ENCODE measurements around the gene HIC1.

The HIC1 gene

GRCh38 chr17:2047590-2047989 lies 7.3 kb upstream of the HIC1 start:
- DNase-seq = no peak

GRCh38 chr17:2048805-2049204 lies 6.1 kb upstream of the HIC1 start:
- no peak for DNase-seq

DNA sequence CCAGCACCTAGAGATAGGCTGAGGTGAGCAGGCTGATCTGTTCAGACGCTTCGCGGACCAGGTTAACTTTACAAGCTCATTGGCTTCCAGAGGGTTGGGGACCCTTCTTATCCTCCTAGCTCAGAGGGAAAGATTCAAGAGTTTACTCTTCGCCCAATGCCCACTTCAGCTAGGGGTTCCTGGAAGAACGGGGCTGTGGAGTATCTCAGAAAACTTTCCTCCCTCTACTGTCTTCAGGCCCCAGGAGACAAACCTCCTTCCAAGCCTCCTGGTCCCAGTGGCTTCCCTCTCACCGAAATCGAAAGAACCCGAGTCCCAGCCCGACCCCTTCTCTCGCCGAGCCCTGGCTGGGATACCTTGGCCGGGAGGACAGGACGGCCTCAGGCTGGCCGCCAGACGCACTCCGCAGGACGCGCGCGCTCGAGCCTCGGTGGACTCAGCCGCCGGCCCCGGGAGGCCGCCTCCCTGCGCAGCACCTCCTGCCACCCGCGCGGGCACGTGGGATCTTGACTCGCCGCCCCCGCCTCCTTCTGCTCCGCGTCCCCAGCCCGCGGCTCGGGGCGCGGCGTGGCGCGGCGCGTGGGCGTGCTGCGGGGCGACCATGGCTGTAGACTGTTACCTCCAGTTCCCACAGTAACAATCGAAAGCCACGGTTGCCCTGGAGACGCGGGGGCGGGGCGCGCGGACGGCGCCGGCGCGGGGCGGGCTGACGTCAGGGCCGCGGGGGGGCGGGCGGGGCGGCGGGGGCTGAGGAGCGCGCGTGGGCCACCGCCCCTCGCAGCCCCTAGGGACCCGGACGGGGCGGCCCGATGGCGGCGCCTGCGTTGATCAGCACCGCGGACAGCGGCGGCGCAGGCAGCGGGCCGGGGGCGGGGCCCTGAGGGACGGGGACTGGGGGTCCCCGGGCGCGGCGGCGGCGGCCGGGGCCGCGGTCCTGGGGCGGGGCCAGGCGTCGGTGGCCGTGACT lies 5.3 kb upstream of the HIC1 start:
- DNase-seq = no peak

GRCh38 chr17:2050300-2051060 lies 4.4 kb upstream of the HIC1 start:
- no peak for DNase-seq

DNA sequence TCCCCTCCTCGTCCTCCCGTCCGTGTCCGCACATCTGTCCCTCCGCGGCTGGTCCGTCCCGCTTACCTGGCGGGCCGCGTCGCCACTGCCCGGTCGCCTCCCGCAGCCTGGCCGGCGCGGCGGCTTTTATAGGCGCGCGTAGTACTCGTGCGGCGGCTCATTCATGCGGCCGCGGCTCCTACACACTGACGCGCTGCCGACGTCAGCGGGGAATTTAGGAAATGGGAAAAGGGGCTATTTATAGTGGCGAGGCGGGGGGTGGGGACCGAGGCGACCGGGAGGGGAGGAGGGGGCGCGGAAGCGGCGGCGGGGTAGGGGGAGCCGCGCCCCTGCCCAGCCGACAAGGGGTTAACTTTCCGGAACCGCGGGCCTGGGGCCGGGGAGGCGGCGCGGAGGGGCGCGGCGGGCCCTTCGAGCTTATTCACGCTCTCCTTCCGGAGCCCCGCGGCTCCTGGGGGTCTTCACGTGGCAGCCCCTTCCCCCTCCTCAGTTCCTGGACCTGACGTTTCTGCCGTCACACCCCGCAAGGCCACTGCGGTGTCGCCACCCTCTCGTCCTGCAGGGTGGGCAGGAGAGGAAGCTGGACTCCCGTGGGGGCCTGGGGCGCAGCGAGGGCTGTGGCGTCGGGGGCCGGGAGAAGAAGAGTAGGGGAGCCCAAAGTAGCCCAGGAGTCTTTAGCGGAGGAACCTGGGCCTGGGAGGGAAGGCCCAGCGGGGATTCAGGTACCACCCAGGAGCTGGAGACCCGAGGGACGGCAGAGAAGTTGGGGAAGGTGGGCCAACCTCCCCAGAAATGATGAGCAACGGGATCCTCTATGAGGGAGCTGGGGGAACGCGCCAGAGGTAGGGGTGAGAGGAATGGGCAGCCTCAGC lies 3.6 kb upstream of the HIC1 start:
- DNase-seq = no peak

- no peak for DNase-seq
Observed at GRCh38 chr17:2051933-2052559, 2.9 kb upstream of the HIC1 start.

DNA sequence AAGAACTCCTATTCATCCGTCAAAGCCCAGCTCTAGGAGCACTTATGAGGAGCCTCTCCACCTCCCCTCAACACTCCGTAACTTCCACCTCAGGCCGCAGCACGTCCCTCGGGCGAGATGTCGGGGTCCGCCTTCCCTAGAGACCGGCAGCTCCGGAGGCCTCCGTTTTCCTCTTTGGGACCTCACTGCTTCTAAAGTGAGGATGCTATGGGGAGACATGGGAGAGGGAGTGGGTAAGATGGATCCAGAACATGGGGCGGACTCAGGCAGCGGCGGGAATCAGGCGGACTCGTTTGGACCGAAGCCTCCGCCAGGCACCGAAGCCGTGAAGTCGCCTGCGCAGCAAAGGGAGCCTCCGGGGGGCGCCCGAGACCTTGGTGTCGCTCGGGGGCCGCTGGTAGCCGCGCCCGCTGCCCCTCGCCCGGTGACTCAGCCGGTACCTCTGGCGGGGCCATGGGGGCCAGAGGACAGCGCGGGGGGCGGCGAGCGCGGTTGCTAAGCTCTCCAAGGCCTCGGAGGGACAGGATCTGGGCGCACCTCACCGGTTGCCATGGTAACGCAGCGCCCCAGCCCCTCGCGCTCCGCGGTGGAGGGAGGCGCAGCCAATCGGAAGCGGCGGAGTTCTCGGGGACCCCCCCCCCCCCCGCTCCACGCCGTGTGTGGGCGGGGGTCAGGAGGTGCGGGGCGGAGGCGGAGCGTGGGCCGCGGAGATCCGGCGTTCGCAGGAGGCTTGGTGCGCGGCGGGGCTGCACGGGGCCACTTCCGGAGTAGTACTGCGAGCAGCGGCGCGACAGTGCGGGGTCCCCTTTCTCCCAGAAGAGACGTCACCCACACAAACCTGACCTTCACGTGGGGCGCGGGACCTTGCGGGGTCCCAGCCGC lies 1.3 kb upstream of the HIC1 start:
- no peak for DNase-seq

GRCh38 chr17:2054262-2054511 lies 716 bp upstream of the HIC1 start:
- DNase-seq = no peak

- no peak for DNase-seq
Observed at GRCh38 chr17:2055292-2056205, 646 bp downstream of the HIC1 start.

DNA sequence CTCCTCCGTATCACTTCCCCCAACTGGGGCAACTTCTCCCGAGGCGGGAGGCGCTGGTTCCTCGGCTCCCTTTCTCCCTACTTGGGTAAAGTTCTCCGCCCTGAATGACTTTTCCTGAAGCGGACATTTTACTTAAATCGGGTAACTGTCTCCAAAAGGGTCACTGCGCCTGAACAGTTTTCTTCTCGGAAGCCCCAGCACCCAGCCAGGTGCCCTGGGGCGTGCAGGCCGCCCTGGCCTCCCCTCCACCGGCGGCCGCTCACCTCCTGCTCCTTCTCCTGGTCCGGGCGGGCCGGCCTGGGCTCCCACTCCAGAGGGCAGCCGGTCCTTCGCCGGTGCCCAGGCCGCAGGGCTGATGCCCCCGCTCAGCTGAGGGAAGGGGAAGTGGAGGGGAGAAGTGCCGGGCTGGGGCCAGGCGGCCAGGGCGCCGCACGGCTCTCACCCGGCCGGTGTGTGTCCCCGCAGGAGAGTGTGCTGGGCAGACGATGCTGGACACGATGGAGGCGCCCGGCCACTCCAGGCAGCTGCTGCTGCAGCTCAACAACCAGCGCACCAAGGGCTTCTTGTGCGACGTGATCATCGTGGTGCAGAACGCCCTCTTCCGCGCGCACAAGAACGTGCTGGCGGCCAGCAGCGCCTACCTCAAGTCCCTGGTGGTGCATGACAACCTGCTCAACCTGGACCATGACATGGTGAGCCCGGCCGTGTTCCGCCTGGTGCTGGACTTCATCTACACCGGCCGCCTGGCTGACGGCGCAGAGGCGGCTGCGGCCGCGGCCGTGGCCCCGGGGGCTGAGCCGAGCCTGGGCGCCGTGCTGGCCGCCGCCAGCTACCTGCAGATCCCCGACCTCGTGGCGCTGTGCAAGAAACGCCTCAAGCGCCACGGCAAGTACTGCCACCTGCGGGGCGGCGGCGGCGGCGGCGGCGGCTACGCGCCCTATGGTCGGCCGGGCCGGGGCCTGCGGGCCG lies 1.6 kb downstream of the HIC1 start:
- no peak for DNase-seq

DNA sequence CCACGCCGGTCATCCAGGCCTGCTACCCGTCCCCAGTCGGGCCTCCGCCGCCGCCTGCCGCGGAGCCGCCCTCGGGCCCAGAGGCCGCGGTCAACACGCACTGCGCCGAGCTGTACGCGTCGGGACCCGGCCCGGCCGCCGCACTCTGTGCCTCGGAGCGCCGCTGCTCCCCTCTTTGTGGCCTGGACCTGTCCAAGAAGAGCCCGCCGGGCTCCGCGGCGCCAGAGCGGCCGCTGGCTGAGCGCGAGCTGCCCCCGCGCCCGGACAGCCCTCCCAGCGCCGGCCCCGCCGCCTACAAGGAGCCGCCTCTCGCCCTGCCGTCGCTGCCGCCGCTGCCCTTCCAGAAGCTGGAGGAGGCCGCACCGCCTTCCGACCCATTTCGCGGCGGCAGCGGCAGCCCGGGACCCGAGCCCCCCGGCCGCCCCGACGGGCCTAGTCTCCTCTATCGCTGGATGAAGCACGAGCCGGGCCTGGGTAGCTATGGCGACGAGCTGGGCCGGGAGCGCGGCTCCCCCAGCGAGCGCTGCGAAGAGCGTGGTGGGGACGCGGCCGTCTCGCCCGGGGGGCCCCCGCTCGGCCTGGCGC lies 2.4 kb downstream of the HIC1 start:
- DNase-seq = no peak

DNA sequence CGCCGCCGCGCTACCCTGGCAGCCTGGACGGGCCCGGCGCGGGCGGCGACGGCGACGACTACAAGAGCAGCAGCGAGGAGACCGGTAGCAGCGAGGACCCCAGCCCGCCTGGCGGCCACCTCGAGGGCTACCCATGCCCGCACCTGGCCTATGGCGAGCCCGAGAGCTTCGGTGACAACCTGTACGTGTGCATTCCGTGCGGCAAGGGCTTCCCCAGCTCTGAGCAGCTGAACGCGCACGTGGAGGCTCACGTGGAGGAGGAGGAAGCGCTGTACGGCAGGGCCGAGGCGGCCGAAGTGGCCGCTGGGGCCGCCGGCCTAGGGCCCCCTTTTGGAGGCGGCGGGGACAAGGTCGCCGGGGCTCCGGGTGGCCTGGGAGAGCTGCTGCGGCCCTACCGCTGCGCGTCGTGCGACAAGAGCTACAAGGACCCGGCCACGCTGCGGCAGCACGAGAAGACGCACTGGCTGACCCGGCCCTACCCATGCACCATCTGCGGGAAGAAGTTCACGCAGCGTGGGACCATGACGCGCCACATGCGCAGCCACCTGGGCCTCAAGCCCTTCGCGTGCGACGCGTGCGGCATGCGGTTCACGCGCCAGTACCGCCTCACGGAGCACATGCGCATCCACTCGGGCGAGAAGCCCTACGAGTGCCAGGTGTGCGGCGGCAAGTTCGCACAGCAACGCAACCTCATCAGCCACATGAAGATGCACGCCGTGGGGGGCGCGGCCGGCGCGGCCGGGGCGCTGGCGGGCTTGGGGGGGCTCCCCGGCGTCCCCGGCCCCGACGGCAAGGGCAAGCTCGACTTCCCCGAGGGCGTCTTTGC lies 3.1 kb downstream of the HIC1 start:
- no peak for DNase-seq

DNA sequence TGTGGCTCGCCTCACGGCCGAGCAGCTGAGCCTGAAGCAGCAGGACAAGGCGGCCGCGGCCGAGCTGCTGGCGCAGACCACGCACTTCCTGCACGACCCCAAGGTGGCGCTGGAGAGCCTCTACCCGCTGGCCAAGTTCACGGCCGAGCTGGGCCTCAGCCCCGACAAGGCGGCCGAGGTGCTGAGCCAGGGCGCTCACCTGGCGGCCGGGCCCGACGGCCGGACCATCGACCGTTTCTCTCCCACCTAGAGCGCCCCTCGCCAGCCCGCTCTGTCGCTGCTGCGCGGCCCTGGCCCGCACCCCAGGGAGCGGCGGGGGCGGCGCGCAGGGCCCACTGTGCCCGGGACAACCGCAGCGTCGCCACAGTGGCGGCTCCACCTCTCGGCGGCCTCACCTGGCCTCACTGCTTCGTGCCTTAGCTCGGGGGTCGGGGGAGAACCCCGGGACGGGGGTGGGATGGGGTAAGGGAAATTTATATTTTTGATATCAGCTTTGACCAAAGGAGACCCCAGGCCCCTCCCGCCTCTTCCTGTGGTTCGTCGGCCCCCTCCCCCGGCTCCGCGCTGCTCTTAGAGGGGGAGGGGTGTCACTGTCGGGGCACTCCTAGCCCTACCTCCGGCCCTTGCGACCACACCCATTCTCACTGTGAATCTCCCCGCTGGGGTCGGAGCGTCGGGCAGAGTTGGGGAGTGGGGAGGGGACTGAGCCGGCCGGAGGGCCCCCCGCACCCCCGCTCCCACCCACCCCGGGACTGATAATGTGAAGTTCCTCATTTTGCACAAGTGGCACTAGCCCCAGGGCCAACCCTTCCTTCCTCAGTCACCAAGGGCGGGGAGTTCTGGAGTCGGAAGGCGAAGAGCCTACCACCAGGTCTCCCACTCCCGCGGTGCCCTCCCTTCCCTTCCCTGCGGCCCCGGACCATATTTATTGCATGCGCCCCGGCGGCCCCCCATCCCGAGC lies 4.0 kb downstream of the HIC1 start:
- no peak for DNase-seq

DNA sequence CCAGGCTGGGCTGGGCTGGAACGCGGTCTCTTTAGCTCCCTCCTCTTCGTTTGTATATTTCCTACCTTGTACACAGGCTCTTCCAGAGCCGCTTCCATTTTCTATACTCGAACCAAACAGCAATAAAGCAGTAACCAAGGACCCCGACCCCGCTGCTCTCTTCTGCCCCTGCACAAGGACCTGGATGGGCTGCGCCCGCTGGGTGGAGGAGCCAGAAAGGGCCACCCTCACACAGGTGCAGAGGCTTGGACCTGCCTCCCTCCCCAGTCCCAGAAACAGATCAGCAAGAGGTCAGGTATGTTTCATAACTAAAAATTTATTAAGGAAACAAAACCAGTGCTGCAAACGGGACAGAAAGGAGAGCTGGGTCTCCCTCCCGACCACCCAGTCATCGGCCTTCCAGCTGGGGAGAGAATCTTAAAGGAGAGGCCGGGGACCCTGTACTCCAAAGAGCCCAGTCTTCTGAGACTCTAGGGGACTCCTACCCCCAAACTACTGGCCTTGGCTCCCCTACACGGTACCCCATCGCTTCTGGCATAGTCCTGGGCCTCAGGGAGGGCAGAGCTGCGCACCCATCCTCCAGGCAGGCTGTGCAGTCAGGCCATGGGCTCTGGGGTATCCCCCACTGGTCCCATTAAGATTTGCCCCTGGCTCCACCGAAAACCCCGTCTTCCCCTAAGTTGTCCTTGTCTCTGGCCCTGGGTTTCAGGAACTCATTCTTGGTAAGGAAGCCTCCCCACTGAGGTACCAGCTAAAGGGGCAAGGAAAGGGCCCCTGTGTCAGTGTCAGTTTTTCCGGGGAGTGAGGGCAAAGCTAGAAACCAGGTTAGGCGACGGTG lies 4.9 kb downstream of the HIC1 start:
- no peak for DNase-seq

- no peak for DNase-seq
Observed at GRCh38 chr17:2060385-2060658, 5.4 kb downstream of the HIC1 start.

Data from cerebellar nuclear complex (tissue), 1 donor.